ENCODE results near the gene CELSR2. TPM values are rescaled to one million over a fixed set of nuclear protein-coding genes. Genes with fewer than 3 reads are reported as not detected.

The CELSR2 gene
- total and polyA plus RNA-seq, 2 experiments from 2014 or later, result 11.2 to 35.1 TPM

GRCh38 chr1:109307274-109308021 lies 58.1 kb downstream of the CELSR2 start:
- TF ChIP-seq POLR2AphosphoS5 (IDR thresholded peaks at IDR 0.05; ENCODE audit: low read depth), result no peak
- no peak for TF ChIP-seq CTCF (conservative IDR thresholded peaks at IDR 0.05; ENCODE audit: low read depth in 2 of 2)
- no peak for TF ChIP-seq NANOG (IDR thresholded peaks at IDR 0.05; ENCODE audit: borderline replicate concordance)
- H3K36me3 Mint-ChIP-seq (ENCODE audit: low read depth), result no peaks in the 10 kb centered on the region
- H3K36me3 ChIP-seq (ENCODE audit: insufficient read depth), result no peaks in the 10 kb centered on the region
- no peaks in the 10 kb centered on the region for H3K27me3 ChIP-seq (ENCODE audit: insufficient read depth)
- no peaks in the 10 kb centered on the region for H3K27me3 Mint-ChIP-seq (ENCODE audit: insufficient read depth, low read depth, poor library complexity)
- H2AFZ ChIP-seq, result no peak overlapping the region
- H3K4me1 ChIP-seq (ENCODE audit: insufficient read depth), result peaks cover 12% of the 10 kb centered on the region; the same call in 1 of the 2 replicates
- H4K20me1 ChIP-seq (replicated peaks; ENCODE audit: insufficient read depth), result no peaks in the 10 kb centered on the region; the same call in 1 of the 2 replicates
- no peak overlapping the region for H3K4me3 ChIP-seq
- ATAC-seq (peak; percentile 19), DNase-seq (ENCODE audit: low spot score) (no peak)
- H3K79me2 ChIP-seq (replicated peaks; ENCODE audit: insufficient read depth), result no peaks in the 10 kb centered on the region
- H3K4me2 ChIP-seq, result no peak overlapping the region
- peaks cover 17% of the 10 kb centered on the region for H3K4me1 Mint-ChIP-seq
- H3K27ac ChIP-seq (ENCODE audit: low read depth), result peak overlapping the region; percentile 74; the same call in 1 of the 2 replicates
- H3K4me3 Mint-ChIP-seq, result no peak overlapping the region
- no peaks in the 10 kb centered on the region for H3K9me3 Mint-ChIP-seq
- H3K9me2 ChIP-seq (ENCODE audit: insufficient read depth), result no peaks in the 10 kb centered on the region
- H3K27ac Mint-ChIP-seq, result peak overlapping the region; percentile 14; the same call in 1 of the 2 replicates
- no peaks in the 10 kb centered on the region for H3F3A ChIP-seq (replicated peaks; ENCODE audit: low read depth)

GRCh38 chr1:109309347-109309746 lies 60.0 kb downstream of the CELSR2 start:
- peaks cover 4% of the 10 kb centered on the region for H3K27me3 Mint-ChIP-seq (ENCODE audit: insufficient read depth, low read depth, poor library complexity)
- TF ChIP-seq STAT1 (IDR thresholded peaks at IDR 0.05; ENCODE audit: unreplicated experiment), result no peak
- TF ChIP-seq EZH2 (IDR thresholded peaks at IDR 0.05; ENCODE audit: low read depth, unreplicated experiment), result no peak
- no peak for TF ChIP-seq ZNF331 (CRISPR knock-in tag; IDR thresholded peaks at IDR 0.05; ENCODE audit: low read depth)
- no peak for TF ChIP-seq ZNF462 (CRISPR knock-in tag; IDR thresholded peaks at IDR 0.05)
- no peak for TF ChIP-seq REST (IDR thresholded peaks at IDR 0.05; ENCODE audit: unreplicated experiment)

More at GRCh38 chr1:109309347-109309746, 60.0 kb downstream of the CELSR2 start:
- peaks cover 9% of the 10 kb centered on the region for H3K36me3 Mint-ChIP-seq (ENCODE audit: low read depth)
- Histone ChIP-seq H3K9me2 (ENCODE audit: insufficient read depth) (no peaks in the 10 kb centered on the region), H3K4me1 (ENCODE audit: insufficient read depth) (peaks cover 12% of the 10 kb centered on the region; the same call in 1 of the 2 replicates), H3K27ac (ENCODE audit: low read depth) (no peak overlapping the region), H2AFZ (no peak overlapping the region), H3K4me2 (no peak overlapping the region), H4K20me1 (replicated peaks; ENCODE audit: insufficient read depth) (no peaks in the 10 kb centered on the region; the same call in 1 of the 2 replicates), H3F3A (replicated peaks; ENCODE audit: low read depth) (no peaks in the 10 kb centered on the region), H3K79me2 (replicated peaks; ENCODE audit: insufficient read depth) (no peaks in the 10 kb centered on the region), H3K27me3 (ENCODE audit: insufficient read depth) (no peaks in the 10 kb centered on the region), H3K36me3 (ENCODE audit: insufficient read depth) (peaks cover 15% of the 10 kb centered on the region; the same call in 1 of the 2 replicates), H3K4me3 (no peak overlapping the region)
- H3K4me1 Mint-ChIP-seq, result peaks cover 17% of the 10 kb centered on the region
- ATAC-seq (no peak), DNase-seq (ENCODE audit: low spot score) (no peak)
- no peak overlapping the region for H3K4me3 Mint-ChIP-seq
- no peaks in the 10 kb centered on the region for H3K9me3 Mint-ChIP-seq
- no peak overlapping the region for H3K27ac Mint-ChIP-seq
